ENCODE measurements around the gene GBF1. TPM values are rescaled to one million over a fixed set of nuclear protein-coding genes. Genes with fewer than 3 reads are reported as not detected.

The GBF1 gene
- total RNA-seq, 1 experiment from 2014 or later = 23.7 TPM

DNA sequence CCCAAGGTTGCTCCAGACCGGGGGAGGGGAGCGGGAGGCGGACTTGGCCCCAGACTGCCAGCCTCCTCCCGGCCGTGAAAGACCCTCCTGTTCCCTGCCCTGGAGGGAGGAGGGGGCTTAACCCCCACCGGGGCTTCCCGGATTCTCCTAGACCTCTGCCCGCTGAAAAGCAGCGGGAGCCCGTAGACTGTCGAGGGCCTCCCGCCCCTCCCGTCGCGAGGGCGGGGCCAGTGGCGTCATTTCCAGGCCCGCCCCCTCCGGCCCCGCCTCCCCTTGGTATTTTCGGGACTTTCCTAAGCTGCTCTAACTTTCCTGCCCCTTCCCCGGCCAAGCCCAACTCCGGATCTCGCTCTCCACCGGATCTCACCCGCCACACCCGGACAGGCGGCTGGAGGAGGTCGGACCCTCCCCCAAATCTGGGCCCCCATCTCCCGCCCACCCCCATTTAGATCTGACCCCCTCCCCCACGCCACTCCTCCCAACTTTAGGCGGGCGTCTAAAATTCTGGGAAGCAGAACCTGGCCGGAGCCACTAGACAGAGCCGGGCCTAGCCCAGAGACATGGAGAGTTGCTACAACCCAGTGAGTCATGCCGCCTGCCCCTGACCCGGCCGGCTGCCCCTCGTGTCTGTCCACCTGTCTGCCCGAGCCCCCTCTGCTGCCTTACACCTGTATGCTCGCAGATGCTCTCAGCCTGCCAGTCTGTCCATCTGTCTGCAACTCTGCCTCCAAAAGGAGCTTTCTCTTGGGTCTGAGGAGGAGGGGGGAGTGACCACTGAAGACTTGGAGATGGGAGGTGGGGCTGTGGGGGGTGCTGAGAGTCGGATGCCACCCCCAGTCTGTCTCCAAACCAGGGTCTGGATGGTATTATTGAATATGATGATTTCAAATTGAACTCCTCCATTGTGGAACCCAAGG is 150.3 kb downstream of the GBF1 start, which contains the start of gene NFKB2:
Gene NFKB2 (plus strand): TSS at position 306 of the 917 bp plus-strand sequence. CDS start 255 bp downstream, at position 561.
- TF ChIP-seq, protein P1, sequence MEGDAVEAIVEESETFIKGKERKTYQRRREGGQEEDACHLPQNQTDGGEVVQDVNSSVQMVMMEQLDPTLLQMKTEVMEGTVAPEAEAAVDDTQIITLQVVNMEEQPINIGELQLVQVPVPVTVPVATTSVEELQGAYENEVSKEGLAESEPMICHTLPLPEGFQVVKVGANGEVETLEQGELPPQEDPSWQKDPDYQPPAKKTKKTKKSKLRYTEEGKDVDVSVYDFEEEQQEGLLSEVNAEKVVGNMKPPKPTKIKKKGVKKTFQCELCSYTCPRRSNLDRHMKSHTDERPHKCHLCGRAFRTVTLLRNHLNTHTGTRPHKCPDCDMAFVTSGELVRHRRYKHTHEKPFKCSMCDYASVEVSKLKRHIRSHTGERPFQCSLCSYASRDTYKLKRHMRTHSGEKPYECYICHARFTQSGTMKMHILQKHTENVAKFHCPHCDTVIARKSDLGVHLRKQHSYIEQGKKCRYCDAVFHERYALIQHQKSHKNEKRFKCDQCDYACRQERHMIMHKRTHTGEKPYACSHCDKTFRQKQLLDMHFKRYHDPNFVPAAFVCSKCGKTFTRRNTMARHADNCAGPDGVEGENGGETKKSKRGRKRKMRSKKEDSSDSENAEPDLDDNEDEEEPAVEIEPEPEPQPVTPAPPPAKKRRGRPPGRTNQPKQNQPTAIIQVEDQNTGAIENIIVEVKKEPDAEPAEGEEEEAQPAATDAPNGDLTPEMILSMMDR (conservative IDR thresholded peaks at IDR 0.05) = no peak
- Histone ChIP-seq H3K9ac (ENCODE audit: extremely low read depth, insufficient read length, low read length) (peak within 1 kb of the TSS; percentile 56), H4K91ac (ENCODE audit: insufficient read length, low read depth, low read length) (no peak within 1 kb of the TSS), H3K56ac (ENCODE audit: insufficient read length, low read depth, low read length) (no peak within 1 kb of the TSS), H3K4ac (ENCODE audit: low read depth, low read length) (no peak within 1 kb of the TSS), H2AFZ (ENCODE audit: low read length) (no peak within 1 kb of the TSS), H3K27me3 (ENCODE audit: insufficient read depth, low read length) (peaks cover 11% of the 10 kb centered on the region; the same call in 1 of the 2 replicates), H4K20me1 (ENCODE audit: control insufficient read depth, insufficient read depth, insufficient read length) (peaks cover 4% of the 10 kb centered on the region), H2BK20ac (ENCODE audit: low read depth, low read length, poor library complexity, severe bottlenecking) (no peak within 1 kb of the TSS), H2BK120ac (ENCODE audit: low read depth, low read length, poor library complexity, severe bottlenecking) (no peak within 1 kb of the TSS), H3K79me1 (ENCODE audit: insufficient read depth, low read depth, low read length, poor library complexity, severe bottlenecking) (no peaks in the 10 kb centered on the region), H3K4me1 (ENCODE audit: insufficient read depth, low read length) (no peaks in the 10 kb centered on the region), H3K14ac (ENCODE audit: insufficient read depth, low read length) (peak within 1 kb of the TSS; percentile 55; the same call in 1 of the 2 replicates), H2AK5ac (ENCODE audit: insufficient read length, low read length) (no peak within 1 kb of the TSS), H3K18ac (ENCODE audit: insufficient read length, low read depth, low read length) (peak within 1 kb of the TSS; percentile 59), H2BK5ac (ENCODE audit: insufficient read length, low read length) (no peak within 1 kb of the TSS), H3T11ph (ENCODE audit: low read length) (no peak within 1 kb of the TSS), H3K27ac (ENCODE audit: insufficient read length, low read depth, low read length) (no peak within 1 kb of the TSS), H3K9me3 (ENCODE audit: control insufficient read depth, low read depth, low read length) (no peaks in the 10 kb centered on the region), H2BK15ac (ENCODE audit: low read depth, low read length) (no peak within 1 kb of the TSS), H3K4me2 (ENCODE audit: insufficient read depth, insufficient read length, low read length) (peak within 1 kb of the TSS; percentile 69), H3K79me2 (ENCODE audit: insufficient read depth, low read length) (no peaks in the 10 kb centered on the region), H3K23ac (ENCODE audit: insufficient read length, low read depth, low read length) (no peak within 1 kb of the TSS), H4K5ac (ENCODE audit: insufficient read length, low read depth, low read length) (no peak within 1 kb of the TSS), H3K23me2 (ENCODE audit: insufficient read length, low read depth, low read length, poor library complexity, severe bottlenecking) (peaks cover 17% of the 10 kb centered on the region), H2BK12ac (ENCODE audit: insufficient read length, low read depth, low read length) (no peak within 1 kb of the TSS), H4K8ac (replicated peaks; ENCODE audit: insufficient read length, low read depth, low read length) (no peak within 1 kb of the TSS)
- H3K27me3 Mint-ChIP-seq (ENCODE audit: low read depth) = peaks cover 64% of the 10 kb centered on the region
- WGBS (ENCODE audit: extremely low coverage, insufficient read length, low lambda C conversion rate) = no CpG with 5 or more reads among the region's 42 CpGs
- H3K36me3 Mint-ChIP-seq (ENCODE audit: insufficient read depth in 1 of 3, low read depth in 3 of 3) = peaks cover 0 to 20% (median 17%) of the 10 kb centered on the region in 3 experiments; a peak in 6 of 7 replicates
- H3K4me1 Mint-ChIP-seq = peaks cover 35 to 51% of the 10 kb centered on the region in 2 experiments
- peak within 1 kb of the TSS in 2 of 3 experiments; percentile 62 to 70; a peak in 3 of 7 replicates for H3K27ac Mint-ChIP-seq
- no peaks in the 10 kb centered on the region for H3K9me3 Mint-ChIP-seq
- peak within 1 kb of the TSS; percentile 73 to 79 for H3K4me3 Mint-ChIP-seq
- peak; percentile 92 for DNase-seq
